Activated T-cell treated with anti-CD3 and anti-CD28 coated beads for 4 hours (primary cell): ENCODE results near the gene SNF8.

ENCODE experiments used
- DNase-seq: peaks from one replicate; pipeline ENCODE4 v3.0.0-alpha.2; 2020

SNF8 gene

DNA sequence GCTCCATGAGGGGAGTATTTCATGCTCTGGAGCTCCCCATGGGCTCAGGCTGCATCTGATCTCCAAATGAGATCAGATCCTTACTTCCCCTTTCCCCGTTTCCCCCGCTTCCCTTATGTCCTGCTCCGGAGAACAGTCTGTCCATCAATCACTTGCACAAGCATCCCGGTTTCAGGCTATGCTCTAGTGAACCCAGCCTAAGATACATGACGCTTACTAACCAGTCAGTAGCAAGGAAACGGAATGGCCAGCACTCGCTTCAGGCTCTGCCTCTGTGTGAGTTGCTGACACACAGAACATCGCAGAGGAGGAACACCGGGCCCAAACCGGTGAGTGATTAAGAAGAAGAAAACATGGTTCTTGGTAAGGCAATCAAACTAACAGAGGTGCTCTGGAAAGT is 61.5 kb downstream of the SNF8 start:
- no peak for DNase-seq

DNA sequence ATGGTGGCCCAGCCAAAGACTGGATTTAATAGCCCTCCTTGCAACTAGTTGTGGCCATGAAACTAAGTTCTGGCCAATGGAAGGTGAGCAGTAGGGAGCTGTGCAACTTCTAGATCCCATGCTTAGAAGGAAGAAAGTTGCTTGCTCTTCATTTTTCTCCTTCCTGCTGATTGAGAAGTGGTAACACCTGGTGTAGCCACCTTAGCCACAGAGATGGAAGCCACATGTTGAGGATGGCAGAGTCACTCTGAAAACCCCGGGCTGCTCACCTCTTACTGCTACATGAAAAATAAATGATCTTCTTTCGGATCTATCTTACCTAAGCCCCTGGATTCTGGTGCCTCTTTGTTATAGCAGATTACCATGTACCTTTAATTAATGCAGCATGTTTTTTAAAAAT is 62.4 kb downstream of the SNF8 start:
- no peak for DNase-seq
